Fibroblast of lung (primary cell): Measurements from ENCODE around the gene EXOC2. TPM values are rescaled to one million over a fixed set of nuclear protein-coding genes. Genes with fewer than 3 reads are reported as not detected.

Experiments used
- DNase-seq, 2 donors: peaks; one replicate each; pipeline versions ENCODE4 v3.0.0 to v3.0.0-alpha.2; 2010; ENCODE audit warnings: low read depth in 2 of 2
- H2AFZ ChIP-seq: 2 replicates; pipeline ENCODE4 v1.5.1; 2012; ENCODE audit warnings: low read length, control low read depth, inconsistent platforms
- H3K27ac ChIP-seq: 2 replicates; pipeline ENCODE4 v1.5.1; 2011; ENCODE audit warnings: low read length, control low read depth; ENCODE audit not compliant: insufficient read depth
- H3K27me3 ChIP-seq: 2 replicates; pipeline ENCODE4 v1.5.1; 2011; ENCODE audit warnings: mild to moderate bottlenecking, low read length; ENCODE audit not compliant: control insufficient read depth, insufficient read depth
- H3K36me3 ChIP-seq: 2 replicates; pipeline ENCODE4 v1.5.1; 2011; ENCODE audit warnings: low read length; ENCODE audit not compliant: control insufficient read depth, insufficient read depth
- H3K4me1 ChIP-seq: 2 replicates; pipeline ENCODE4 v1.5.1; 2011; ENCODE audit warnings: low read length; ENCODE audit not compliant: control insufficient read depth, insufficient read depth; ENCODE audit errors: extremely low read depth
- H3K4me2 ChIP-seq: 2 replicates; pipeline ENCODE4 v1.5.1; 2011; ENCODE audit warnings: low read length, control low read depth; ENCODE audit not compliant: insufficient read depth; ENCODE audit errors: extremely low read depth
- H3K4me3 ChIP-seq, 4 experiments: fragments of 200-600 bp in 1 of 4; sonication (generic) in 1 of 4; replicated peaks in 1 of 4; 2 replicates each; pipeline ENCODE4 v1.5.1; 2011 to 2016; ENCODE audit warnings: low read length in 4 of 4, low read depth in 3 of 4, mild to moderate bottlenecking in 3 of 4, control low read depth in 2 of 4, inconsistent platforms in 1 of 4, mixed read lengths in 1 of 4; ENCODE audit not compliant: insufficient read depth in 1 of 4; ENCODE audit errors: control extremely low read depth in 1 of 4
- H3K79me2 ChIP-seq: 2 replicates; pipeline ENCODE4 v1.5.1; 2012; ENCODE audit warnings: mild to moderate bottlenecking, low read length, inconsistent platforms; ENCODE audit not compliant: control insufficient read depth, insufficient read depth
- H3K9ac ChIP-seq: 2 replicates; pipeline ENCODE4 v1.5.1; 2011; ENCODE audit warnings: mild to moderate bottlenecking, low read length, control low read depth; ENCODE audit not compliant: insufficient read depth
- H3K9me3 ChIP-seq: 2 replicates; pipeline ENCODE4 v1.5.1; 2012; ENCODE audit warnings: low read depth, low read length; ENCODE audit not compliant: control insufficient read depth, insufficient read depth
- H4K20me1 ChIP-seq: 2 replicates; pipeline ENCODE4 v1.5.1; 2011; ENCODE audit warnings: low read length; ENCODE audit not compliant: control insufficient read depth, insufficient read depth; ENCODE audit errors: extremely low read depth
- CTCF ChIP-seq, 2 donors: IDR thresholded peaks in 1 of 2; conservative IDR thresholded peaks in 1 of 2; 1 replicate in 1 of 2; 2 replicates in 1 of 2; pipeline ENCODE4 v1.5.1; 2011 to 2012; ENCODE audit warnings: low read length in 2 of 2, control low read depth in 1 of 2, inconsistent platforms in 1 of 2, low read depth in 1 of 2, mild to moderate bottlenecking in 1 of 2
- EZH2 ChIP-seq: IDR thresholded peaks from 2 replicates; pipeline ENCODE4 v1.5.1; 2012; ENCODE audit warnings: low read length, control low read depth, mild to moderate bottlenecking; ENCODE audit errors: missing control alignments
- polyA plus RNA-seq, 2 donors: library from polyadenylated mRNA; depleted of rRNA in 1 of 2; stranded (reverse) in 1 of 2; unstranded in 1 of 2; fragments of >200 nt; gene quantifications; 2 replicates each; pipeline ENCODE4 v1.2.1, GENCODE V29; 2011 to 2012; ENCODE audit warnings: missing spikeins in 1 of 2
- total RNA-seq: library from RNA; depleted of rRNA; stranded (reverse); fragments of >200 nt; gene quantifications from 2 replicates; pipeline ENCODE4 v1.2.1, GENCODE V29; 2014

EXOC2 gene
- total and polyA plus RNA-seq, 2 donors (not counting 1 experiment from before 2014, with no cell fraction given), result 19.7 to 42.3 TPM

DNA sequence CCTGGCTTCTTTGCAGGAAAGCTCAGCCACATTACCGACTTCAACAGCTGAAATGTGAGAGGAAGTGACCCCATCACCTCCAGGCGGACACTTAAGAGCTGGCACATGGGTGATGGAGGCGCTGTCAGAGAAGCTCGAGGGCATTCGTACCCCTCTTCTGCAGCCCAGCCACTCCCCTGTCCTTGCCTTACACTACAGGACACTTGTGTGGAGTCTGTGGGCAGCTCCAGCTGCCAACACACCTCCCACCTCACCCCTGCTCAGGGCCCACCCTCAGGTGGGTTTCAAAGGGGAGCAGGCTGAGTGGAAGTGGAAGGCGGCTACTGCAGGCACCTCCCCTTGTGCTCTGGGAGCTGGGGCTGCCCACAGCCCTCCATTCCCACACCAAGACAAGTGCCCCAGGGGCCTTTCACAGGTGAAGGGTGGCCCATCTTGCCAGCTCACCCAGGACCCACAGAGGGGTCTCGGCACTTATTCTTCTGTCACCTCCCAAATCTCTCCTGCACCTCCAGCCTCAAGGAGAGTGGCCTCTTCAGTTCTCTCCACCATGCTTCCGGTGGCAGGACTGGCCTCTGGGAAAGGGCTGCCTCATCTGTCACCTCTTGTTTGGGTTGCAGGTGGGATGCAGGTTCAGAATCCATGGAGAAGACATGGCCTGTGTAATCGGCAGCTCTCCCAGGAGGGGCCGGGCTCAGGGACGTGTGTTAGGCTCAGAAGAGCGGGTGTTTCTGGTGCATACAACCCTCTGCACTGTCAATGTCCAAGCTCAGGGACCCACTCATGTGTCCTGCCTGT, 251.6 kb downstream of the EXOC2 start:
- Histone ChIP-seq H3K36me3 (no peaks in the 10 kb centered on the region), H2AFZ (no peak overlapping the region), H3K9ac (no peak overlapping the region), H3K79me2 (no peaks in the 10 kb centered on the region), H3K27ac (no peak overlapping the region), H4K20me1 (no peaks in the 10 kb centered on the region), H3K4me1 (no peaks in the 10 kb centered on the region), H3K27me3 (no peaks in the 10 kb centered on the region), H3K4me2 (no peak overlapping the region), H3K9me3 (no peaks in the 10 kb centered on the region), H3K4me3 (no peak overlapping the region)
- TF ChIP-seq CTCF (conservative IDR thresholded peaks at IDR 0.05 in 1 of 2, IDR thresholded peaks at IDR 0.05 in 1 of 2; ENCODE audit: low read depth in 1 of 2, low read length in 2 of 2) (no peak), EZH2 (no peak)
- DNase-seq, result no peak

- H4K20me1 ChIP-seq, result no peaks in the 10 kb centered on the region
- DNase-seq, result peak in 1 of 2 donors; percentile 42
- H3K9ac ChIP-seq, result no peak overlapping the region
- H3K27me3 ChIP-seq, result no peaks in the 10 kb centered on the region
- H3K36me3 ChIP-seq, result no peaks in the 10 kb centered on the region
- no peak overlapping the region for H2AFZ ChIP-seq
- TF ChIP-seq EZH2, result no peak
- no peak for TF ChIP-seq CTCF (conservative IDR thresholded peaks at IDR 0.05 in 1 of 2, IDR thresholded peaks at IDR 0.05 in 1 of 2; ENCODE audit: low read depth in 1 of 2, low read length in 2 of 2)
- H3K79me2 ChIP-seq, result no peaks in the 10 kb centered on the region
- H3K27ac ChIP-seq, result no peak overlapping the region
- no peak overlapping the region for H3K4me3 ChIP-seq
- no peak overlapping the region for H3K4me2 ChIP-seq
- H3K9me3 ChIP-seq, result no peaks in the 10 kb centered on the region
- no peaks in the 10 kb centered on the region for H3K4me1 ChIP-seq
Observed at GRCh38 chr6:439641-440167, 253.2 kb downstream of the EXOC2 start.

DNA sequence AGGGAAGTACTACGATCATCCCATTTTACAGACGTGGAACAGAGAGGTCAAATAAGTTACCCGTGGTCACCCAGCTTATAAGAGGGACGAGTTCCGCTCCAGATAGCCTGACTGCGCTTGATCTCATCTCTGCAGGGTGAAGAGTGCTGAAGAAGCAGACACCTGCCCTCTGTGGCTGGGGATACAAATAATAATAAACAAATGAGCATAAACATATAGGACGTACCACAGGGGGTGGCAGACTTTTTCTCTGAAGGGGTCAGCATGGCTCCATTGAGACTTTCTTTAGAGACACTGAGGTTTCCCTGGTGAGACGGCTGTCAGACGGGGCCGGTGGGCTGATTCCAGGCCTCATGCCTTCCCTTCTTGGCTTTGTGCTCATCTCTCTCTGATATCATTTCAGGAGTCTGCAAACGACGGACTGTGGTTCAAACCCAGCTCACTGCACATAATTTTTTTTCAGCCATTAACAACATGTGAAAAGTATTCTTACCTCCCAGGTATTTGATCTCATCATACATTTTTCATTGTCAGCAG, 254.2 kb downstream of the EXOC2 start:
- Histone ChIP-seq H3K36me3 (no peaks in the 10 kb centered on the region), H2AFZ (no peak overlapping the region), H3K9me3 (no peaks in the 10 kb centered on the region), H3K27me3 (peaks cover 2% of the 10 kb centered on the region), H3K4me1 (no peaks in the 10 kb centered on the region), H3K27ac (no peak overlapping the region), H3K9ac (no peak overlapping the region), H3K4me3 (no peak overlapping the region), H4K20me1 (no peaks in the 10 kb centered on the region), H3K79me2 (no peaks in the 10 kb centered on the region), H3K4me2 (no peak overlapping the region)
- TF ChIP-seq CTCF (conservative IDR thresholded peaks at IDR 0.05 in 1 of 2, IDR thresholded peaks at IDR 0.05 in 1 of 2; ENCODE audit: low read depth in 1 of 2, low read length in 2 of 2) (no peak), EZH2 (no peak)
- DNase-seq, result no peak
